Upper lobe of left lung (tissue), 6 donors: Measurements from ENCODE around the gene LRRC36. TPM values are rescaled to one million over a fixed set of nuclear protein-coding genes. Genes with fewer than 3 reads are reported as not detected.

ENCODE experiments used
- ATAC-seq, 2 donors: fragments of 200-7000 bp; cut with Tn5 transposase; one replicate each; pipeline ENCODE4 v1.9.1; 2022; ENCODE audit warnings: mild to moderate bottlenecking in 2 of 2, moderate library complexity in 2 of 2; ENCODE audit not compliant: low FRiP score in 2 of 2
- DNase-seq, 2 donors: peaks; one replicate each; pipeline ENCODE4 v3.0.0-alpha.2; 2019 to 2020
- H3K27ac ChIP-seq, 4 donors: fragments of 200-600 bp; sonication (generic); one replicate each; pipeline ENCODE4 v1.5.1; 2016 to 2019
- H3K27me3 ChIP-seq, 4 donors: fragments of 200-600 bp; sonication (generic); one replicate each; pipeline ENCODE4 v1.5.1; 2017 to 2019
- H3K36me3 ChIP-seq, 4 donors: fragments of 200-600 bp; sonication (generic); one replicate each; pipeline ENCODE4 v1.5.1; 2016 to 2019
- H3K4me1 ChIP-seq, 4 donors: fragments of 200-600 bp; sonication (generic); one replicate each; pipeline ENCODE4 v1.5.1; 2018 to 2019
- H3K4me3 ChIP-seq, 4 donors: fragments of 200-600 bp; sonication (generic); one replicate each; pipeline ENCODE4 v1.5.1; 2017 to 2019; ENCODE audit warnings: mild to moderate bottlenecking in 2 of 4, moderate library complexity in 1 of 4
- H3K9me3 ChIP-seq, 4 donors: fragments of 200-600 bp; sonication (generic); one replicate each; pipeline ENCODE4 v1.5.1; 2018 to 2019
- EP300 ChIP-seq, 4 donors: sonication (generic); formaldehyde crosslinking; IDR thresholded peaks; one replicate each; pipeline ENCODE4 v1.5.1; 2017; ENCODE audit warnings: antibody characterized with exemption in 4 of 4, control low read depth in 2 of 4
- POLR2A ChIP-seq, 4 donors: fragments of 450-650 bp; IDR thresholded peaks; one replicate each; pipeline ENCODE4 v1.5.1; 2016 to 2017; ENCODE audit warnings: antibody characterized with exemption in 4 of 4, mild to moderate bottlenecking in 2 of 4
- POLR2AphosphoS5 ChIP-seq, 2 donors: sonication (generic); formaldehyde crosslinking; IDR thresholded peaks; one replicate each; pipeline ENCODE4 v1.5.1; 2017; ENCODE audit warnings: antibody characterized with exemption in 2 of 2
- WGBS, 2 donors: methylation state at CpG; one replicate each; pipeline ENCODE4 v1.1.5; 2017 to 2018; 5-methylcytosine and 5-hydroxymethylcytosine counted together
- total RNA-seq, 6 donors: library from RNA; depleted of rRNA in 4 of 6; stranded (reverse); fragments of >200 nt in 4 of 6; gene quantifications; one replicate each; pipeline versions ENCODE4 v1.1.0 to v1.2.1, GENCODE V29; 2016 to 2021
- TF ChIP-seq, protein P1 (sequence below), 6 experiments: fragments of 450-650 bp in 4 of 6; fragments of 200-600 bp in 2 of 6; sonication (generic) in 2 of 6; IDR thresholded peaks; one replicate each; pipeline ENCODE4 v1.5.1; 2016 to 2019; ENCODE audit warnings: antibody characterized with exemption in 6 of 6
- donor health status: DM: no; HTN: no; CAD: no; lungs with moderate emphysema.
- donor health status: DM: no; HTN: yes; CAD: no; lungs with severe emphysema.

The LRRC36 gene
- total RNA-seq, 6 donors from 2014 or later = 5.9 to 110 (median 22.8) TPM

GRCh38 chr16:67424261-67424615, 97.6 kb downstream of the LRRC36 start:
- H3K4me3 ChIP-seq = no peak overlapping the region
- peak in 1 of 4 donors; percentile 47 for TF ChIP-seq EP300 (IDR thresholded peaks at IDR 0.05)
- no peak for TF ChIP-seq POLR2A (IDR thresholded peaks at IDR 0.05)
- H3K27me3 ChIP-seq = no peaks in the 10 kb centered on the region
- WGBS, 2 donors = 45 to 53% methylated on average over 5 of the region's 5 CpGs
- peaks cover 6 to 22% (median 14%) of the 10 kb centered on the region in 4 donors for H3K4me1 ChIP-seq
- H3K9me3 ChIP-seq = no peaks in the 10 kb centered on the region
- H3K36me3 ChIP-seq = no peaks in the 10 kb centered on the region
- DNase-seq (no peak), ATAC-seq (no peak)
- H3K27ac ChIP-seq = peak overlapping the region in 3 of 4 donors; percentile 10 to 64 (median 18)

- no peak for ATAC-seq
- Histone ChIP-seq H3K9me3 (no peaks in the 10 kb centered on the region), H3K27ac (no peak overlapping the region), H3K36me3 (no peaks in the 10 kb centered on the region), H3K27me3 (peaks cover 0 to 7% (median 2%) of the 10 kb centered on the region in 4 donors), H3K4me1 (peaks cover 7 to 23% (median 17%) of the 10 kb centered on the region in 4 donors), H3K4me3 (no peak overlapping the region)
- 49 to 61% methylated on average over 6 of the region's 6 CpGs for WGBS, 2 donors
- TF ChIP-seq, protein P1, sequence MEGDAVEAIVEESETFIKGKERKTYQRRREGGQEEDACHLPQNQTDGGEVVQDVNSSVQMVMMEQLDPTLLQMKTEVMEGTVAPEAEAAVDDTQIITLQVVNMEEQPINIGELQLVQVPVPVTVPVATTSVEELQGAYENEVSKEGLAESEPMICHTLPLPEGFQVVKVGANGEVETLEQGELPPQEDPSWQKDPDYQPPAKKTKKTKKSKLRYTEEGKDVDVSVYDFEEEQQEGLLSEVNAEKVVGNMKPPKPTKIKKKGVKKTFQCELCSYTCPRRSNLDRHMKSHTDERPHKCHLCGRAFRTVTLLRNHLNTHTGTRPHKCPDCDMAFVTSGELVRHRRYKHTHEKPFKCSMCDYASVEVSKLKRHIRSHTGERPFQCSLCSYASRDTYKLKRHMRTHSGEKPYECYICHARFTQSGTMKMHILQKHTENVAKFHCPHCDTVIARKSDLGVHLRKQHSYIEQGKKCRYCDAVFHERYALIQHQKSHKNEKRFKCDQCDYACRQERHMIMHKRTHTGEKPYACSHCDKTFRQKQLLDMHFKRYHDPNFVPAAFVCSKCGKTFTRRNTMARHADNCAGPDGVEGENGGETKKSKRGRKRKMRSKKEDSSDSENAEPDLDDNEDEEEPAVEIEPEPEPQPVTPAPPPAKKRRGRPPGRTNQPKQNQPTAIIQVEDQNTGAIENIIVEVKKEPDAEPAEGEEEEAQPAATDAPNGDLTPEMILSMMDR (IDR thresholded peaks at IDR 0.05) = no peak
- no peak for TF ChIP-seq POLR2AphosphoS5 (IDR thresholded peaks at IDR 0.05)
- no peak for TF ChIP-seq EP300 (IDR thresholded peaks at IDR 0.05)
- TF ChIP-seq POLR2A (IDR thresholded peaks at IDR 0.05) = no peak
- DNase-seq = no peak
Observed at GRCh38 chr16:67425061-67425460, 98.4 kb downstream of the LRRC36 start.

GRCh38 chr16:67425580-67425979, 99.0 kb downstream of the LRRC36 start:
- DNase-seq = no peak
- no peak overlapping the region for H3K4me3 ChIP-seq
- no peak for ATAC-seq
- no peak overlapping the region for H3K27ac ChIP-seq
- H3K36me3 ChIP-seq = no peaks in the 10 kb centered on the region
- peaks cover 0 to 12% (median 4%) of the 10 kb centered on the region in 4 donors for H3K27me3 ChIP-seq
- TF ChIP-seq, protein P1 (IDR thresholded peaks at IDR 0.05) = no peak
- TF ChIP-seq EP300 (IDR thresholded peaks at IDR 0.05) (no peak), POLR2A (IDR thresholded peaks at IDR 0.05) (no peak), POLR2AphosphoS5 (IDR thresholded peaks at IDR 0.05) (no peak)
- H3K9me3 ChIP-seq = no peaks in the 10 kb centered on the region
- peaks cover 12 to 29% (median 22%) of the 10 kb centered on the region in 4 donors for H3K4me1 ChIP-seq
- WGBS, 2 donors = 81 to 85% methylated on average over 4 of the region's 4 CpGs

GRCh38 chr16:67426022-67426421, 99.4 kb downstream of the LRRC36 start:
- H3K27me3 ChIP-seq = peaks cover 0 to 12% (median 4%) of the 10 kb centered on the region in 4 donors
- TF ChIP-seq, protein P1 (IDR thresholded peaks at IDR 0.05) = no peak
- TF ChIP-seq EP300 (IDR thresholded peaks at IDR 0.05) = no peak
- no peak for TF ChIP-seq POLR2AphosphoS5 (IDR thresholded peaks at IDR 0.05)
- no peak for TF ChIP-seq POLR2A (IDR thresholded peaks at IDR 0.05)
- WGBS, 2 donors = 95 to 97% methylated on average over 4 to 7 of the region's 7 CpGs

DNA sequence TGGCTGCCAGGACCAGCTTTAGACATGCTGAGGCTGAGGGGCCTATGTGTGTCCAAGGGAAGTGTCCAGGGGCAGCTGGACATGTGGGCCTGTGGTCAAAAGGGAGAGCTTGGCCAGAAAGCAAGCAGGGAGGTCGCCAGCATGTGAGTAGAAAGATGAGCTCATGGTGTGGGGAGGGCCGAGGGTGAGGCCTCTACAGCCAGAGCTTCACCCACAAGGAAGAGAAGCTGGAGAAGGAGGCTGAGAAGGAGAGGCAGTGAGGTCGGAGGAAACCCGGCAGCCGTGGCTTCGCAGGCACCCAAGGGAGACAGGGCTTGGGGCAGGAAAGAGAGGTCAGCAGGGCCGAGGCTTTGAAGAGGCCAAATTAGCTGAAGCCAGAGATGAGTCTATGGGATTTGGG, 100.3 kb downstream of the LRRC36 start:
- no peak overlapping the region for H3K4me3 ChIP-seq
- H3K36me3 ChIP-seq = no peaks in the 10 kb centered on the region
- peaks cover 21 to 39% (median 34%) of the 10 kb centered on the region in 4 donors for H3K4me1 ChIP-seq
- H3K9me3 ChIP-seq = no peaks in the 10 kb centered on the region
- DNase-seq (no peak), ATAC-seq (peak in 1 of 2 donors; percentile 54)
- peaks cover 0 to 12% (median 4%) of the 10 kb centered on the region in 4 donors for H3K27me3 ChIP-seq
- no peak overlapping the region for H3K27ac ChIP-seq
- WGBS, 2 donors = 81% methylated on average over 7 of the region's 7 CpGs
- TF ChIP-seq POLR2AphosphoS5 (IDR thresholded peaks at IDR 0.05) (no peak), EP300 (IDR thresholded peaks at IDR 0.05) (no peak), POLR2A (IDR thresholded peaks at IDR 0.05) (no peak)
- TF ChIP-seq, protein P1 (IDR thresholded peaks at IDR 0.05) = no peak

More at GRCh38 chr16:67426022-67426421, 99.4 kb downstream of the LRRC36 start:
- Histone ChIP-seq H3K36me3 (no peaks in the 10 kb centered on the region), H3K4me1 (peaks cover 14 to 33% (median 26%) of the 10 kb centered on the region in 4 donors), H3K27ac (no peak overlapping the region), H3K4me3 (no peak overlapping the region), H3K9me3 (no peaks in the 10 kb centered on the region)
- DNase-seq (no peak), ATAC-seq (no peak)
